Measurements from ENCODE around the gene PCED1B.
"Not testable (repeated sequence)": the region's sequence is repeated elsewhere in the genome, so short reads cannot be mapped to it uniquely, and the experiment has no call there.

PCED1B gene

GRCh38 chr12:47041327-47041726, 38.1 kb upstream of the PCED1B start:
- no peaks in the 10 kb centered on the region for H3K9me3 ChIP-seq (ENCODE audit: control insufficient read depth in 2 of 2, low read length in 2 of 2)
- H3K27me3 ChIP-seq (ENCODE audit: control insufficient read depth in 2 of 2, insufficient read depth in 2 of 2, low read length in 2 of 2), result no peaks in the 10 kb centered on the region
- no peak overlapping the region for H3K4me3 ChIP-seq (ENCODE audit: low read length in 2 of 2)
- H3K4me1 ChIP-seq (ENCODE audit: control insufficient read depth in 2 of 2, insufficient read depth in 2 of 2, low read length in 2 of 2), result peaks cover 2 to 7% of the 10 kb centered on the region in 2 donors
- no peak overlapping the region for H3K27ac ChIP-seq (ENCODE audit: low read depth in 2 of 2, low read length in 2 of 2)
- no peaks in the 10 kb centered on the region for H3K36me3 ChIP-seq (ENCODE audit: control insufficient read depth in 2 of 2, insufficient read depth in 2 of 2, low read length in 2 of 2)
- H3K9ac ChIP-seq (ENCODE audit: low read depth in 1 of 2, low read length in 2 of 2), result no peak overlapping the region

DNA sequence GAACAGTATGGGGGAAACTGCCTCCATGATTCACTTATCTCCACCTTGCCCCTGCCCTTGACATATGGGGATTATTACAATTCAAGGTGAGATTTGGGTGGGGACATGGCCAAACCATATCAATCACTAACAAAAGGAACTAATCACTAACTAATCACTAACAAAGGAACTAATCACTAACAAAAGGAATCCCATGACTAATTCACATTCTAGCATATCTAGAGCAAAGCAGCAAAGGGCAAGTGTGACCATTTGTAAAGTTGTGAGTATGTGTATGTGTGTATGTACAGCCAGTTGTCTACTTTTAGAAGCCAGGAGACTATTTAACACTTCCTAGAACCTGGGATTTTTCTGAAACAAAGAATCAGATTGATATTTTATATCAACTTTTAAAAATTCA, 30.9 kb upstream of the PCED1B start:
- H3K9ac ChIP-seq (ENCODE audit: low read depth in 1 of 2, low read length in 2 of 2), result no peak overlapping the region

GRCh38 chr12:47051291-47051690, 28.1 kb upstream of the PCED1B start:
- H3K36me3 ChIP-seq (ENCODE audit: control insufficient read depth in 2 of 2, insufficient read depth in 2 of 2, low read length in 2 of 2); H3K4me1 ChIP-seq (ENCODE audit: control insufficient read depth in 2 of 2, insufficient read depth in 2 of 2, low read length in 2 of 2); H3K9me3 ChIP-seq (ENCODE audit: control insufficient read depth in 2 of 2, low read length in 2 of 2); H3K27ac ChIP-seq (ENCODE audit: low read depth in 2 of 2, low read length in 2 of 2); H3K9ac ChIP-seq (ENCODE audit: low read depth in 1 of 2, low read length in 2 of 2); H3K4me3 ChIP-seq (ENCODE audit: low read length in 2 of 2); H3K27me3 ChIP-seq (ENCODE audit: control insufficient read depth in 2 of 2, insufficient read depth in 2 of 2, low read length in 2 of 2): not testable (repeated sequence)

More for the DNA sequence above, 30.9 kb upstream of the PCED1B start:
- H3K27me3 ChIP-seq (ENCODE audit: control insufficient read depth in 2 of 2, insufficient read depth in 2 of 2, low read length in 2 of 2), result no peaks in the 10 kb centered on the region
- no peak overlapping the region for H3K4me3 ChIP-seq (ENCODE audit: low read length in 2 of 2)
- no peaks in the 10 kb centered on the region for H3K36me3 ChIP-seq (ENCODE audit: control insufficient read depth in 2 of 2, insufficient read depth in 2 of 2, low read length in 2 of 2)
- no peak overlapping the region for H3K27ac ChIP-seq (ENCODE audit: low read depth in 2 of 2, low read length in 2 of 2)
- peaks cover 0 to 6% of the 10 kb centered on the region in 2 donors for H3K9me3 ChIP-seq (ENCODE audit: control insufficient read depth in 2 of 2, low read length in 2 of 2)
- no peaks in the 10 kb centered on the region for H3K4me1 ChIP-seq (ENCODE audit: control insufficient read depth in 2 of 2, insufficient read depth in 2 of 2, low read length in 2 of 2)

DNA sequence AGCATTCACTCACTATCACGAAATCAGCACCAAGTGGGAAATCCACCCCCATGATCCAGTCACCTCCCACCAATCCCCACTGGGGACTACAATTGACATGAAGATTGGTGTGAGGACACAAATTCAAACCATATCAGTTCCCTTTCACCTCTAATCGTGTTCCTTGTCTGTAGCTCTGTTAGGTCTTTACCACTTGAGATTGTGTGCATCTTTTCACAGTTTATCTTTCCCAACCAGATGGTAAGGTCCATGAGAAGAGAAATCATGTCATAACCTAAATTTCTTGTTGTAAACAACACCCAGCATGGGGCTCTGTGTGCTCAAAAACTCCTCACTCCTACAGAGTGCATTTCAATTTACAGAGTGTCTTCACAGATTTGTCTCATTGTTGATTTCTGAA, 27.1 kb upstream of the PCED1B start:
- Histone ChIP-seq H3K27ac (ENCODE audit: low read depth in 2 of 2, low read length in 2 of 2) (no peak overlapping the region), H3K9ac (ENCODE audit: low read depth in 1 of 2, low read length in 2 of 2) (no peak overlapping the region), H3K4me3 (ENCODE audit: low read length in 2 of 2) (no peak overlapping the region), H3K4me1 (ENCODE audit: control insufficient read depth in 2 of 2, insufficient read depth in 2 of 2, low read length in 2 of 2) (no peaks in the 10 kb centered on the region), H3K9me3 (ENCODE audit: control insufficient read depth in 2 of 2, low read length in 2 of 2) (peaks cover 0 to 6% of the 10 kb centered on the region in 2 donors), H3K36me3 (ENCODE audit: control insufficient read depth in 2 of 2, insufficient read depth in 2 of 2, low read length in 2 of 2) (no peaks in the 10 kb centered on the region), H3K27me3 (ENCODE audit: control insufficient read depth in 2 of 2, insufficient read depth in 2 of 2, low read length in 2 of 2) (peaks cover 0 to 2% of the 10 kb centered on the region in 2 donors)

DNA sequence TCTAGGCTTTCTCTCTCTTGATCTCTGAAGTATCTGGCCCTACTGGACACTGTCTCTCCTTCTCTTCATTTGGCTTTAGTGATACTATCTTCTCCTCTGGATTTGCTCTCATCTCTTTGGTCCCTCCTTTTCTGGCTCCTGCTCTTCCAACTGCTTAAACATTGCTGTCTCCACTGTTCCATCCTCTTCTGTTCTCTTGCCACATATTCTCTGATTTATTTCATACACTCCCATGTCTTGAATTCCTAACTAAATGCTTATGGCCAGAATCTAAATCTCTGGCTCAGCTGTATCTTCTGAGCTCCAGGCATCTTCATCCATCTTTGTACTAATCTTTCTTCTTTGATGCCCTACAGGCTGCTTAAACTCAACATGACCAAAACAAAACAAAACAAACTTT, 25.5 kb upstream of the PCED1B start:
- H3K9ac ChIP-seq (ENCODE audit: low read depth in 1 of 2, low read length in 2 of 2), result no peak overlapping the region
- H3K27me3 ChIP-seq (ENCODE audit: control insufficient read depth in 2 of 2, insufficient read depth in 2 of 2, low read length in 2 of 2), result peaks cover 0 to 2% of the 10 kb centered on the region in 2 donors
- H3K9me3 ChIP-seq (ENCODE audit: control insufficient read depth in 2 of 2, low read length in 2 of 2), result peaks cover 0 to 6% of the 10 kb centered on the region in 2 donors
- H3K4me3 ChIP-seq (ENCODE audit: low read length in 2 of 2), result no peak overlapping the region
- no peak overlapping the region for H3K27ac ChIP-seq (ENCODE audit: low read depth in 2 of 2, low read length in 2 of 2)
- H3K4me1 ChIP-seq (ENCODE audit: control insufficient read depth in 2 of 2, insufficient read depth in 2 of 2, low read length in 2 of 2), result no peaks in the 10 kb centered on the region
- no peaks in the 10 kb centered on the region for H3K36me3 ChIP-seq (ENCODE audit: control insufficient read depth in 2 of 2, insufficient read depth in 2 of 2, low read length in 2 of 2)

DNA sequence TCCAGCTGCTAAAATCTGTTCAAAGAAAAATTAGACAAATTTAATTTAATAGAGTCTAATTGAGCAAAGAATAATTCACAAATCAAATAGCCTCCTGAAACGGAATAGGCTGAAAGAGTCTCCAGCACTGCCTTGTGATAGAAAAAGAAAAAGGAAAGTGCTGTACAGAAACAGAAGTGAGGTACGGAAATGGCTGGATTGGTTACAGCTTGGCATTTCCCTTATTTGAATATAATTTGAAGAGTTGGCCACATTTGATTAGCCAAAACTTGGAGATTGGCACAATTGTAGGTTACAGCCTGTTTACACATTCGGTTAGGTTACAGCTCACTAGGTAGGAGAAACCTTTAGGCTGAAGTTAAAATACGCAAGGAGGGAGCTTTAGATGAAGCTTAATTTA, 24.8 kb upstream of the PCED1B start:
- Histone ChIP-seq H3K9me3 (ENCODE audit: control insufficient read depth in 2 of 2, low read length in 2 of 2) (peaks cover 0 to 6% of the 10 kb centered on the region in 2 donors), H3K4me1 (ENCODE audit: control insufficient read depth in 2 of 2, insufficient read depth in 2 of 2, low read length in 2 of 2) (no peaks in the 10 kb centered on the region), H3K36me3 (ENCODE audit: control insufficient read depth in 2 of 2, insufficient read depth in 2 of 2, low read length in 2 of 2) (no peaks in the 10 kb centered on the region), H3K4me3 (ENCODE audit: low read length in 2 of 2) (no peak overlapping the region), H3K27me3 (ENCODE audit: control insufficient read depth in 2 of 2, insufficient read depth in 2 of 2, low read length in 2 of 2) (peaks cover 0 to 2% of the 10 kb centered on the region in 2 donors), H3K27ac (ENCODE audit: low read depth in 2 of 2, low read length in 2 of 2) (no peak overlapping the region), H3K9ac (ENCODE audit: low read depth in 1 of 2, low read length in 2 of 2) (no peak overlapping the region)

GRCh38 chr12:47055856-47056255, 23.6 kb upstream of the PCED1B start:
- not testable (repeated sequence) for H3K9ac ChIP-seq (ENCODE audit: low read depth in 1 of 2, low read length in 2 of 2); H3K9me3 ChIP-seq (ENCODE audit: control insufficient read depth in 2 of 2, low read length in 2 of 2); H3K27me3 ChIP-seq (ENCODE audit: control insufficient read depth in 2 of 2, insufficient read depth in 2 of 2, low read length in 2 of 2); H3K4me3 ChIP-seq (ENCODE audit: low read length in 2 of 2); H3K27ac ChIP-seq (ENCODE audit: low read depth in 2 of 2, low read length in 2 of 2); H3K36me3 ChIP-seq (ENCODE audit: control insufficient read depth in 2 of 2, insufficient read depth in 2 of 2, low read length in 2 of 2); H3K4me1 ChIP-seq (ENCODE audit: control insufficient read depth in 2 of 2, insufficient read depth in 2 of 2, low read length in 2 of 2)

DNA sequence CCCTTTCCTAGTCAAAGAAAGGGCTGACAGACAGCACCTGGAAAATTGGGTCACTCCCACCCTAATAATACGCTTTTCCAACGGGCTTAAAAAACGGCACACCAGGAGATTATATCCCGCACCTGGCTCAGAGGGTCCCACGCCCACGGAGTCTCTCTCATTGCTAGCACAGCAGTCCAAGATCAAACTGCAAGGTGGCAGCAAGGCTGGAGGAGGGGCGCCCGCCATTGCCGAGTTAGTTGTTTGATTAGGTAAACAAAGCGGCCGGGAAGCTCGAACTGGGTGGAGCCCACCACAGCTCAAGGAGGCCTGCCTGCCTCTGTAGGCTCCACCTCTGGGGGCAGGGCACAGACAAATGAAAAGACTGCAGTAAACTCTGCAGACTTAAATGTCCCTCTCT, 22.5 kb upstream of the PCED1B start:
- not testable (repeated sequence) for H3K36me3 ChIP-seq (ENCODE audit: control insufficient read depth in 2 of 2, insufficient read depth in 2 of 2, low read length in 2 of 2); H3K4me1 ChIP-seq (ENCODE audit: control insufficient read depth in 2 of 2, insufficient read depth in 2 of 2, low read length in 2 of 2); H3K27ac ChIP-seq (ENCODE audit: low read depth in 2 of 2, low read length in 2 of 2); H3K9me3 ChIP-seq (ENCODE audit: control insufficient read depth in 2 of 2, low read length in 2 of 2); H3K4me3 ChIP-seq (ENCODE audit: low read length in 2 of 2); H3K27me3 ChIP-seq (ENCODE audit: control insufficient read depth in 2 of 2, insufficient read depth in 2 of 2, low read length in 2 of 2); H3K9ac ChIP-seq (ENCODE audit: low read depth in 1 of 2, low read length in 2 of 2)

DNA sequence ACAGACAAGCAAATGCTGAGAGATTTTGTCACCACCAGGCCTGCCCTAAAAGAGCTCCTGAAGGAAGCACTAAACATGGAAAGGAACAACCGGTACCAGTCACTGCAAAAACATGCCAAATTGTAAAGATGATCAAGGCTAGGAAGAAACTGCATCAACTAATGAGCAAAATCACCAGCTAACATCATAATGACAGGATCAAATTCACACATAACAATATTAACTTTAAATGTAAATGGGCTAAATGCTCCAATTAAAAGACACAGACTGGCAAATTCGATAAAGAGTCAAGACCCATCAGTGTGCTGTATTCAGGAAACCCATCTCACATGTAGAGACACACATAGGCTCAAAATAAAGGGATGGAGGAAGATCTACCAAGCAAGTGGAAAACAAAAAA, 20.8 kb upstream of the PCED1B start:
- not testable (repeated sequence) for H3K9ac ChIP-seq (ENCODE audit: low read depth in 1 of 2, low read length in 2 of 2); H3K36me3 ChIP-seq (ENCODE audit: control insufficient read depth in 2 of 2, insufficient read depth in 2 of 2, low read length in 2 of 2); H3K4me1 ChIP-seq (ENCODE audit: control insufficient read depth in 2 of 2, insufficient read depth in 2 of 2, low read length in 2 of 2); H3K9me3 ChIP-seq (ENCODE audit: control insufficient read depth in 2 of 2, low read length in 2 of 2); H3K27me3 ChIP-seq (ENCODE audit: control insufficient read depth in 2 of 2, insufficient read depth in 2 of 2, low read length in 2 of 2); H3K4me3 ChIP-seq (ENCODE audit: low read length in 2 of 2); H3K27ac ChIP-seq (ENCODE audit: low read depth in 2 of 2, low read length in 2 of 2)

GRCh38 chr12:47065546-47065945, 13.9 kb upstream of the PCED1B start:
- H3K27ac ChIP-seq (ENCODE audit: low read depth in 2 of 2, low read length in 2 of 2), result no peak overlapping the region
- H3K4me1 ChIP-seq (ENCODE audit: control insufficient read depth in 2 of 2, insufficient read depth in 2 of 2, low read length in 2 of 2), result no peaks in the 10 kb centered on the region
- no peak overlapping the region for H3K4me3 ChIP-seq (ENCODE audit: low read length in 2 of 2)
- no peak overlapping the region for H3K9ac ChIP-seq (ENCODE audit: low read depth in 1 of 2, low read length in 2 of 2)
- no peaks in the 10 kb centered on the region for H3K9me3 ChIP-seq (ENCODE audit: control insufficient read depth in 2 of 2, low read length in 2 of 2)
- no peaks in the 10 kb centered on the region for H3K36me3 ChIP-seq (ENCODE audit: control insufficient read depth in 2 of 2, insufficient read depth in 2 of 2, low read length in 2 of 2)
- no peaks in the 10 kb centered on the region for H3K27me3 ChIP-seq (ENCODE audit: control insufficient read depth in 2 of 2, insufficient read depth in 2 of 2, low read length in 2 of 2)

Data from mucosa of rectum (tissue), 2 donors.